Colonic mucosa (tissue), 4 donors: ENCODE data around the gene KCNH2. TPM values are rescaled to one million over a fixed set of nuclear protein-coding genes. Genes with fewer than 3 reads are reported as not detected.
"Not testable (repeated sequence)": the region's sequence is repeated elsewhere in the genome, so short reads cannot be mapped to it uniquely, and the experiment has no call there.

Experiments used
- DNase-seq: peaks from one replicate; pipeline ENCODE4 v3.0.0-alpha.2; 2020
- H3K27ac ChIP-seq: fragments of 200-600 bp; one replicate; pipeline ENCODE4 v1.8.0; 2021
- H3K27me3 ChIP-seq: fragments of 200-600 bp; one replicate; pipeline ENCODE4 v1.8.0; 2021
- H3K36me3 ChIP-seq: fragments of 200-600 bp; one replicate; pipeline ENCODE4 v1.8.0; 2021
- H3K4me1 ChIP-seq: fragments of 200-600 bp; one replicate; pipeline ENCODE4 v1.8.0; 2021; ENCODE audit warnings: mild to moderate bottlenecking
- H3K4me3 ChIP-seq: fragments of 200-600 bp; one replicate; pipeline ENCODE4 v1.8.0; 2021
- H3K9ac ChIP-seq, 2 donors: one replicate each; pipeline ENCODE4 v1.7.0; 2013; ENCODE audit warnings: control low read depth in 2 of 2, low read depth in 2 of 2, low read length in 2 of 2
- H3K9me3 ChIP-seq: fragments of 200-600 bp; one replicate; pipeline ENCODE4 v1.8.0; 2021
- CTCF ChIP-seq: fragments of 200-600 bp; IDR thresholded peaks from one replicate; pipeline ENCODE4 v1.8.0; 2022; ENCODE audit warnings: antibody characterized with exemption, mild to moderate bottlenecking
- intact Hi-C: fragments of 100-400 bp; cut with DNase I; formaldehyde crosslinking; loops from one replicate; pipeline ENCODE4 v1.14.1; 2022
- total RNA-seq, 2 donors: library from RNA; stranded (reverse); fragmentation: NEBNext Ultra II Directional in 1 of 2; extraction: Animal tissue kit (Norgen Biotek cat#: 25700) in 1 of 2; gene quantifications; one replicate each; pipeline ENCODE4 v1.2.1, GENCODE V29; 2021
- donor health status: healthy.
- donor health status: DM: no; HTN: no; CAD: no.
- donor health status: DM: no; HTN: no; CAD: no.

KCNH2 gene
- total RNA-seq, 2 donors from 2014 or later: 3.3 to 8.8 TPM

- TF ChIP-seq CTCF: no peak
- Histone ChIP-seq H3K9me3 (no peaks in the 10 kb centered on the region), H3K9ac (no peak overlapping the region), H3K27me3 (no peaks in the 10 kb centered on the region), H3K4me1 (no peaks in the 10 kb centered on the region), H3K27ac (no peak overlapping the region), H3K36me3 (no peaks in the 10 kb centered on the region), H3K4me3 (no peak overlapping the region)
- intact Hi-C loops: no loop called here
- DNase-seq: no peak
Observed at GRCh38 chr7:150912427-150912826, 65.7 kb downstream of the KCNH2 start.

GRCh38 chr7:150911590-150912267 lies 66.4 kb downstream of the KCNH2 start:
- Histone ChIP-seq H3K36me3 (no peaks in the 10 kb centered on the region), H3K27me3 (no peaks in the 10 kb centered on the region), H3K4me1 (no peaks in the 10 kb centered on the region), H3K27ac (no peak overlapping the region), H3K9me3 (no peaks in the 10 kb centered on the region), H3K9ac (no peak overlapping the region), H3K4me3 (no peak overlapping the region)
- DNase-seq: no peak
- no peak for TF ChIP-seq CTCF
- intact Hi-C loops: no loop called here

- DNase-seq: no peak
- intact Hi-C loops: no loop called here
- TF ChIP-seq CTCF: no peak
- Histone ChIP-seq H3K4me1 (no peaks in the 10 kb centered on the region), H3K36me3 (no peaks in the 10 kb centered on the region), H3K9ac (no peak overlapping the region), H3K27me3 (no peaks in the 10 kb centered on the region), H3K27ac (no peak overlapping the region), H3K4me3 (no peak overlapping the region), H3K9me3 (no peaks in the 10 kb centered on the region)
Observed at GRCh38 chr7:150910996-150911422, 67.1 kb downstream of the KCNH2 start.

GRCh38 chr7:150910305-150910995 lies 67.7 kb downstream of the KCNH2 start:
- DNase-seq, H3K36me3 ChIP-seq, H3K27ac ChIP-seq, H3K27me3 ChIP-seq, H3K9me3 ChIP-seq, H3K9ac ChIP-seq, intact Hi-C loops, H3K4me1 ChIP-seq, H3K4me3 ChIP-seq: not testable (repeated sequence)

- Histone ChIP-seq H3K9ac (no peak overlapping the region), H3K27me3 (no peaks in the 10 kb centered on the region), H3K9me3 (no peaks in the 10 kb centered on the region), H3K4me3 (no peak overlapping the region), H3K4me1 (no peaks in the 10 kb centered on the region), H3K27ac (no peak overlapping the region), H3K36me3 (no peaks in the 10 kb centered on the region)
- DNase-seq: no peak
- intact Hi-C loops: no loop called here
- no peak for TF ChIP-seq CTCF
Observed at GRCh38 chr7:150909200-150909995, 68.7 kb downstream of the KCNH2 start.
